GM18508 (cell line): ENCODE data around the gene MAD1L1.

Experiments used
- ATAC-seq: cut with Tn5 transposase; IDR thresholded peaks from one replicate; pipeline ENCODE4 v1.9.1; 2021; ENCODE audit warnings: moderate number of reproducible peaks; ENCODE audit not compliant: insufficient read depth, unreplicated experiment

MAD1L1 gene

GRCh38 chr7:2186166-2186565 lies 46.6 kb downstream of the MAD1L1 start:
- no peak for ATAC-seq

GRCh38 chr7:2185715-2186114 lies 47.0 kb downstream of the MAD1L1 start:
- ATAC-seq: no peak

DNA sequence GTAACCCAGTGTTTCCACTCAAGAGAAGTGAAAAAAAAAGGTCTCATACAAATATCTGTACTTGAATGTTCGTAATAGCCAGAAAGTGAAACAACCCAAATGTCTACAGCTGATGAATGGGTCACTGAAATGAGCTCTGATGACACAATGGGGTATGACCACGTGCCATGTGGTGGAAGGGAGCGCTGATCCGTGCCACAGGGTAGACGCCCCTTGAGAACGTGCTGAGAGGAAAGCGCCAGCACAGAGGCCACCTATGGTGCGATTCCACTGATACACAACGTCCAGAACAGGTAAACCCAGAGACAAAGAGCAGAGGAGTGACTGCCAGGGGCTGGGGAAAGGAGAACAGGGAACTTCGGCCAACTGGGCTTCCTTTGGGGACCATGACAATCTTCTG lies 50.3 kb downstream of the MAD1L1 start:
- no peak for ATAC-seq

GRCh38 chr7:2181077-2181854 lies 51.5 kb downstream of the MAD1L1 start:
- no peak for ATAC-seq

DNA sequence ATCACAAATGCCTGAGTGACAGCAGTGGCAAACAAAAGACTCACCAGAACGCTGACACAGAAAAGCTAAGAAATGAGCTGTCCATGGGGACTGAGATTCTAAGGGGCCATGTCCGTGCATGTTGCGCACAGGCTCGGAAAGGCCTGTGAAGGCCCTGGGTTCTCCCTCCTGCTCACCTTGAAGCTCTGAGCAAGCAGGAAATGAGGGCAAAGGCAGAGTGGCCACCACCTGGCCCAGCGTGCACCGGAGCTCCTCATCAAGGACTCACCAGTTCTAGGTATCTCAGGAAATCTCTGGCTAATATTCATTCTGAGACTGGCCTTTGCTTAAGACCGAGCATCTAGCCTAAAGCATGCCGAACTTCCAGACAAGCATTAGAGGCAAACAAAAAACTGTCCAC lies 52.7 kb downstream of the MAD1L1 start:
- no peak for ATAC-seq

DNA sequence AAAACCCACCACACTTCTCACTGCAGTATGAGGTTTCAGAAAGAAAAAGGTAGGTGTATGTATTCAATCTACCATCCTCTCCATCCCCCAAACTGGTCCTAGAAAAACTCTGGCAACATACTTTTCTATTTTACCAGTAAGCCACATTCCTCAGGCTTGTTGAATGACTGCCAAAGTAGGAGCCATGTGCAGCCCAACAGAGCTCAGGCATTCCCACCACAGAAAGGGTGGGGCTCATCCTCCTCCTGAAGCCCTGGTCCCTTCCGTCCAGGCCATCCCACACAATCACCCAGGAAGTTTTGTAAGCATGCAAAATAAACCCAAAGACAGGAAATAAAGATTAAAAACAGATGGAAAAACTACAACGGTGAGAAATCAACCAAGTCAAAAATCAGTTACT lies 57.2 kb downstream of the MAD1L1 start:
- no peak for ATAC-seq

- no peak for ATAC-seq
These were observed 57.7 kb downstream of the MAD1L1 start for GRCh38 chr7:2175091-2175490.

DNA sequence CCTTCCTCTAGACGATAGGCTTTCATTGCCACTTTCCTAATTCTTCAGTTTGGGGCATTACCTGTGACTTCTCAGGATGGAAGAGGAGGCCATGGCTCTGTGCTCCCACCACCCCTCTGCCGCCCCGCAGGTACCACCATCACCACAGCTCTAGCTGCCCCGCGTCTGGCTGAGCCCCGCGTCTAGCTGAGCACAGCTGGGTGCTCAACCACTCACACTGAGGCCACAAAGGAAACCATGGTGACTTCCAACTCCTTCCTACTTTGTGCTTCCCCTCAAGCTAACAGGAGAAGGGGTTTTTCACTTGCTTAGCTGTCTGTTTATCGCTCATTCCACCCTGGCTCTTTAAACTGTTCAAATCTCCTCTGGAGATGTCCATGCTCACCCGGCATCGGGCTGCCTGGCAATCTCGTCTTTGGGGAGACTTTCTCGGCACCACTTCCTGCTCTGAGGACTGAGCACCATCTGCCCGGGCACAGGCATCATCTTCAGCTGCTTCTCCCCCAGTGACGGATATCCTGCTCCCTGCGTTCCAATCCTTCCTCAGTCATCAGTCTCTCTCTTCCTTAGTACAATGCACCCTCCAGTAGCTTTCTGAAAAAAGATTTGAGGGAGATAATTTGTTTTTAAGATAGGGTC lies 59.4 kb downstream of the MAD1L1 start:
- no peak for ATAC-seq

DNA sequence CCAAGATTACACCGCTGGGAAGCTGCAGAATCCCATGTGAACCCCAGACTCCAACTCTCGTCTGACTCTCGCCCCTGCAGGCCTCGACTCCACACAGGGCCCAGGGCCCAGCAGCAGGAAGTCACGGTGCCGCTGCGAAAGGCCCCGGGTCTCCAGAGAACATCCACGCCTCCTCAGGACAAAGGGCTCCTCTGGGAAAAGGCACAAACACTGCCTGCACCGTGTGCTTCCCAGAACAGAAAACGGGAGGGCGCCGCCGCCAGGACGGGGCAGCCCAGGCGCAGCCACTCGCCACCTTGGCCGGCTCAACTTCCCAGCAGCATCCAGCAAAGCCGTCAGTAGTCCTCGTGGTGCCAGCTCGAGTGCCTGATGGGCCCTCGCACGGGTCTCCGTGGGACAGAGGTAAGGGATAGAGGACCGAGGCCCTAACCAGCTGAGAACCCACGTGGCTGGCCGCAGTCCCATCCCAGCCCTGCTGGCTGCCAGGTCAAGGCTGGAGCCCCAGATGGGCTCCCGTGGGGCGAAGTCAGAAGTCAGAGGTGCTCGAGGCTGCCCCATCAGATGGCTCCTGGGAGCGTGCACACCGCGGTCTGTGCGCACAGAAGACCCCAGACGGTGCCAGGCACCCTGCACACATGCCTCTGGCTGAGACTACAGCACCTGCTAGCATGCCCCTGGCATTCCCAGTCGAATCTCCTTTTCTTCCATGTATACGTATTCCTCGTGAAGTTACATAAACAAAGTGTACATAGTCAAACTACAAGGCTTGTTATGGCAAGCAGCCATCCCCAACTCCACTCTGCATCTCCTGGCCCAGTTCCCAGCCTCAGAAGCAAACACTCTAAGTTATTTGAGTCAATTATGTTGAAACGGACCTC lies 60.2 kb downstream of the MAD1L1 start:
- no peak for ATAC-seq

DNA sequence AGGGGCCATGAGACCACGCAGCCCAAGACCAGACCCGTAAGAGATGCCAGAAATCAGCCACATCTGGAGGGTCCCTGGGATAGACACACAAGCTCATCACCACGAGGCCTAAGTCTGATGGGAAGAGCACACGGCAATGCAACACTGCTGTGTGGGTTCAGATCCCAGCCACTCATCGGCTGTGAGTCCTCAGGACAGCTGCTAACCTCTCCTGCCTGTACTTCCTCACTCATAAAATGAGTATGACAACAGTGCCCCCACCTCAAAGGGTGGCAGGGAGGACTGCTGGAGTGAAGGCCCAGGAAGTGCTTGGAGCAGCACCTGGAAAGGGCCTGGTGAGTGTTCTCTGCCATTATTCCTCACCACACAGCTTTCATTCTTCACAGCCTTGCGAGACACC lies 60.9 kb downstream of the MAD1L1 start:
- ATAC-seq: no peak

DNA sequence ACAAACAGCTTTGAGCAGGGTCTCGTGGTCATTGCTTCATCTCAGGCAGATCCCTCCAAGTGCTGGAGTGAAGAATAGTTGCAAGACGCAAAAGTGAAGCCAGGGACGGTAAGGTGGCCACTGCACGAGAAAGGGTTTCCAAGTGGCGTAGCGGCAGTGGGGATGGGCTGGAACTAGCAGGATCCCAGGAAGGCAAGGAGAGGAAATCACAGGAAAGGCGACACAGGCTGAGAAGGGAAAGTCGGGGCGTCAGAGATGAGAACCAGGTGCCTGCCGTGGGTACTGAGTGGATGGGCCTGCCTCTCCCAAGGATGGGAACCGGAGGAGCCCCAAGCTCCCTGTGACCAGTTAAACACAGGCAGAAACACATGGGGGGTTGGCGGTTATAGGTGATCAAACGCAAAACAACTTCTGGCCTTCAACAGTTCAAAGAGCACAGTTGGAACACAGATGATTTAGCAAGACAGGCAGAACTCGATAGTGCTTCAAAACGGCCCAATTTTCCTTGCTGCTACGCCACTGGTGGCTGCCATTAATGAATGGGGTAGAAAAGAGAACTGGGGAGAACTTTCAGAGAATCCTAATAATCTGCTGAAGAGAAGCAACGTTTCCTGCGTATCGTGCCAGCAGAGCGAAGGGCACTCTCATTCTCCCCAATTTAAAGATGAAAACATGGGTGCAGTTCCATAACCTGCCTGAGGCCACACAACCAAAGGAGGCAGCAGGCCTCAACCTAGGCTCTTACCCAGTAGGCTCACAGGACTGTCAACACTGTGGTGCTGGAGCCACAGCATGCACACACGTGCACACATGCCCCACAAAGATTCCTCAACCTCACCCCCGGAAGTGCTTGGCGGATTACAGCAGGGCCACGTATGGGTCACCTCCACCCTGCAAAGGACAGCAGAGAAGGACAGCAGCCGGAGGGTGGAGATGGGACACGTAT lies 61.9 kb downstream of the MAD1L1 start:
- ATAC-seq: no peak

DNA sequence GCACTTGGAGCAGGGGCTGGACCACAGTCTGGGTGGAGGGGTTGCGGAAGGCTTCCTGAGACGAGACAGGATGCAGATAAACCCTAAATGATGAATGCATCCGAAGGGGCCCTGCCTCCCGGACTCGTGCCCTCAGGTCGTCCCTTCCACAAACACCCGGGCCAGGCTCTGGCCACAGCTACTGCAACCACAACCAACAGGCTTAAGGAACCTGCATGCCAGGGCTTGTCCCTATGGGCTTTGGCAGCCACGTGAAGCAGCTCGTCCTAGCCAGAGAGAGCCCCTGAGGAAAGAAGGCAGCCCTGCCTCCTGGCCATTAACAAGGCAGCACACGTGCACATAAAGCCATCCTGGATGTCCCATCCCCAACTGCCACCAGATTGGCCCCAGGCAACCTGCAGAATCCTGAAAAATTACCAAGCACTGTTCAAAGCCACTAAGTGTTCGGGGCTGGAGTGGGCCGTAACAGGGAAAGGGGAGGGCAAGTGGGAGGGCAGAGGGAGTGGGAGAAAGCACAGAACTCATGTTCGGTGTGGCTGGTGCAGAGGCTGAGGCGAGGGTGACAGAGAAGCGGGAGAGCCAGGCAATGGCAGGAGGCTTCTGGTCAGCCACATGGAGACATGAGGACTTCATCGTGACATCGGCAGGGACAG lies 62.7 kb downstream of the MAD1L1 start:
- ATAC-seq: no peak

DNA sequence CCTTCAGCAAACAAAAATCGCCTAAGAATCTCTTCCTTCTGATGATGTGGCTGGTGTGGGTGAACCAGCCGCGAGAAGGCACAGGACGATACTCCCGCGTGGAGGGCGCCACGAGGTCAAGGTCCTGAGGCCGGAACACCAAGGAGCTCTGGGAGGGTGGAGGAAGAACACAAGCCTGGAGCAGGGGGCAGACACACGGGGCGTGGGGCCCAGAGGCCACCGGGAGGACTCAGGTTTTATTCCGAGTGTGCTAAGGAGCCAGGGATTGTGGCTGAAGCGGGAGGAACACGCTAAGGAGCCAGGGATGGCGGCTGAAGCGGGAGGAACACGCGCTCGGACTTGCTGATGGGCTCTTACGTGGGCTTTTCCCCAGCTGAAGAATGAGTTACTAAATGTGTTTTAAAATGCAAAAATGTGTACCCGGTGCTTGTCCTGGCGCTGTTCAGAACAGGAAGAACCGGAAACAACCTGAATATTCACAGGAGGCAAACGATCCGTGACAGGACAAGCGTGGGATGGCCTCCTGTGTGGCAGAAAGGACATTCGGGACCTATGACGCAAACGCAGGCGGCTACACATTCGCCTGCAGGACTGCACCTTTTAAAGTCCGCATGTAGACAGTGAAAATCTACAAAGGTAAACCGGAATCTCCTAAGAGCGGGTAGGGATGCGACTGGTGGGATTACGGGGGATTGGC lies 64.0 kb downstream of the MAD1L1 start:
- no peak for ATAC-seq

GRCh38 chr7:2166625-2167280 lies 66.0 kb downstream of the MAD1L1 start:
- no peak for ATAC-seq

DNA sequence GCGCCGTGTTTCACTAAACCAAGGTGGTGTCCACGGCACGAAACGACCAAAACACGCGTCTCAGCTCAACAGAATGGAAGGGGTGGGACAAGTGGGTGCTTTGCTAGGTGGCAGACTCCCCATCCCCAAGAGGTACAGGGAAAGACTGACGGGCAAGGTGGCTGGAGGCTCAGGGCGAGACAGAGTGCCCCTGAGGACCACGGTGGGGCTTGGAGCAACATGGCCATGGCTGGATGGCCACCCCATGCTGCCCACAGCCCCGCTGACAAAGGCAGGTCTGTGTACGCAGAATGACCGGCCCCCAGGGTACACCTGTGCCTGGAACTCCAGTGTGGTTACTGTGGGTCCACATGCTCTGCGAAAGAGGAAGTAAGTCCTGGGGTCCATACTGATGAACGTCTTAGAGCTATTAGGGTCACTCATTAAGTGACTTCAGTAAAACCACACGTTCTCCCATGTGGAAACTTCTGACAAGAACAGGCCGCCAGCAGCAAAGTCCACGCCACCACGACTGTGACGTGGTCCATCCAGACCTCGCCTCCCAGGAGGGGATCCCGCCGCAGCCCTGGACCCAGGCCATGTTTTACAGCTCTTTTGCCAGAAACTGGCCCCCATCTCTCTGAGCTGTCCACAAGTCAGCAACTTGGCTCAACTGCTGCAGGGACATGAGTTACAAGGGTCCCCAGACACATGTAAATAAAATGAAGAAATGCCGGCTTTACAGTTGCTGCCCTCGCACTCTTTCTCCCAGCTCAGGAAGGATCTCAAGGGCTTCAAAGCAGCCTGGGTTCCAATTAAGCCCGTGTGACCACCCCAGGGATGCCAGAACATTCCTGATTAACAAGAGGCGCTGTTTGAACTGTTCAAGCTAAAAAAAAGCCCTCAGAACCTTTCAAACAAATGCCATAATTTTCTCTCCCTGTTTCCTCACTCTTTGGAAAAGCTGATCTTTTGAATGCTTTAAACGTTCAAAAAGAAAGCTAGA lies 66.8 kb downstream of the MAD1L1 start:
- peak; percentile 87 for ATAC-seq

DNA sequence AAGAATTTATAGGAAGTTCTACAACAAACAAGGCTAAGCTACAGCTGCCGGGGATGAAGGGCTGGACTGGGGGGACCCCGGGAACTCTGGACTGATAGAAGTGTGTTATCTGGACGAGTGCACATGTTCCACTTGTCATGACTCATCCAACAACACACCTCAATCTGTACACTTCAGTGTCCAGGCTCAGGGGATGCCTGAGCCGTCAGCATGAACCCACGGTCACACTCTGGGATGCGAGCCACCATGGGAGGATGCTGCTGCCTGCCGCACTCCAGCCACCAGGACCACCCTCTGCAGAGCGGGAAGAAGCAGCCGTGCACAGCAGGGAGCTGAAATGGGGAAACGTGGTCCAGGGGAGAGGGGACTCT lies 67.5 kb downstream of the MAD1L1 start:
- no peak for ATAC-seq

DNA sequence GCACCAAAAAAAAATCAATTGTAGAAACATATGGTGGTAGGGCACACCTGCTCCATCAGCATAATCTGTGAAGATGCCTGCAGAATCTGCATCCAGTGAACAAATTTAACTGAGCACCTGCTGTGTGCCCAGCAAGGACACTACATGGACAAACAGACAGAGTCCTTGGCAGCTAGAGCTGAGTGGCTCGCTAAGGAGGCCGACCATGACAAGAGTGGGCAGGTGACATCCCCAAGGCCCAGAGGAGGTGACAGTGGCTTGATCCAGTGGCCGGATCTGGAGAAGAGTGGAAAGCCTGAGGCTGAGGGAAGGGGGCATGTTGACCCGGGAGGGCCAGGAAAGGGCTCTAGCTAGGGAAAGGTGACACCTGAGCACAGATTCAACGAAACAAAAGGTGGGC lies 68.1 kb downstream of the MAD1L1 start:
- ATAC-seq: no peak
